Activated CD8-positive, alpha-beta memory T cell treated with anti-CD3 and anti-CD28 coated beads, Interleukin-2, amount 50 U/mL, for 4 hours (primary cell): ENCODE results near the gene ZNF624.

ENCODE experiments used
- DNase-seq: peaks from one replicate; pipeline ENCODE4 v3.0.0-alpha.2; 2020

ZNF624 gene

GRCh38 chr17:16593356-16594102 is 60.1 kb downstream of the ZNF624 start:
- DNase-seq: no peak

GRCh38 chr17:16589097-16589969 is 64.3 kb downstream of the ZNF624 start:
- DNase-seq: peak; percentile 91

- no peak for DNase-seq
Observed at GRCh38 chr17:16585796-16586195, 67.9 kb downstream of the ZNF624 start.

- DNase-seq: peak; percentile 91
Observed at GRCh38 chr17:16584273-16584995, 69.2 kb downstream of the ZNF624 start.

- no peak for DNase-seq
Observed at GRCh38 chr17:16583781-16584180, 69.9 kb downstream of the ZNF624 start.

- no peak for DNase-seq
Observed at GRCh38 chr17:16573466-16573865, 80.2 kb downstream of the ZNF624 start.
